ENCODE data around the gene P2RY8.

The P2RY8 gene

GRCh38 chrX:1420371-1420770, 116.6 kb downstream of the P2RY8 start:
- H3K36me3 ChIP-seq (ENCODE audit: control insufficient read depth, low read length), result peaks cover 59% of the 10 kb centered on the region
- H3K27ac ChIP-seq (ENCODE audit: low read depth, low read length), result no peak overlapping the region

GRCh38 chrX:1419545-1420355, 117.2 kb downstream of the P2RY8 start:
- no peak overlapping the region for H3K27ac ChIP-seq (ENCODE audit: low read depth, low read length)
- no peak overlapping the region for H3K4me3 ChIP-seq (ENCODE audit: low read length)
- H3K36me3 ChIP-seq (ENCODE audit: control insufficient read depth, low read length), result peaks cover 56% of the 10 kb centered on the region
- TF ChIP-seq, protein P1, sequence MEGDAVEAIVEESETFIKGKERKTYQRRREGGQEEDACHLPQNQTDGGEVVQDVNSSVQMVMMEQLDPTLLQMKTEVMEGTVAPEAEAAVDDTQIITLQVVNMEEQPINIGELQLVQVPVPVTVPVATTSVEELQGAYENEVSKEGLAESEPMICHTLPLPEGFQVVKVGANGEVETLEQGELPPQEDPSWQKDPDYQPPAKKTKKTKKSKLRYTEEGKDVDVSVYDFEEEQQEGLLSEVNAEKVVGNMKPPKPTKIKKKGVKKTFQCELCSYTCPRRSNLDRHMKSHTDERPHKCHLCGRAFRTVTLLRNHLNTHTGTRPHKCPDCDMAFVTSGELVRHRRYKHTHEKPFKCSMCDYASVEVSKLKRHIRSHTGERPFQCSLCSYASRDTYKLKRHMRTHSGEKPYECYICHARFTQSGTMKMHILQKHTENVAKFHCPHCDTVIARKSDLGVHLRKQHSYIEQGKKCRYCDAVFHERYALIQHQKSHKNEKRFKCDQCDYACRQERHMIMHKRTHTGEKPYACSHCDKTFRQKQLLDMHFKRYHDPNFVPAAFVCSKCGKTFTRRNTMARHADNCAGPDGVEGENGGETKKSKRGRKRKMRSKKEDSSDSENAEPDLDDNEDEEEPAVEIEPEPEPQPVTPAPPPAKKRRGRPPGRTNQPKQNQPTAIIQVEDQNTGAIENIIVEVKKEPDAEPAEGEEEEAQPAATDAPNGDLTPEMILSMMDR (IDR thresholded peaks at IDR 0.05; ENCODE audit: low read depth, low read length, poor library complexity, severe bottlenecking), result no peak
- no peak for TF ChIP-seq EZH2phosphoT487 (IDR thresholded peaks at IDR 0.05; ENCODE audit: borderline replicate concordance, low read length)
- H3K27me3 ChIP-seq (ENCODE audit: control insufficient read depth, low read length), result no peaks in the 10 kb centered on the region
- no peaks in the 10 kb centered on the region for H3K79me2 ChIP-seq (ENCODE audit: control insufficient read depth, low read length)
- H3K9me3 ChIP-seq (ENCODE audit: control insufficient read depth, insufficient read depth, low read length), result no peaks in the 10 kb centered on the region
- H3K4me1 ChIP-seq (ENCODE audit: control insufficient read depth, low read length), result no peaks in the 10 kb centered on the region
- no peaks in the 10 kb centered on the region for H3K9me2 ChIP-seq (replicated peaks; ENCODE audit: control insufficient read depth, low read length)
- H3K4me2 ChIP-seq (ENCODE audit: low read length), result no peak overlapping the region
- peaks cover 8% of the 10 kb centered on the region for H3F3A ChIP-seq (ENCODE audit: control insufficient read depth, insufficient read depth)
- H4K20me1 ChIP-seq (ENCODE audit: control insufficient read depth, insufficient read depth, low read depth, low read length), result no peaks in the 10 kb centered on the region

More at GRCh38 chrX:1420371-1420770, 116.6 kb downstream of the P2RY8 start:
- Histone ChIP-seq H3K4me1 (ENCODE audit: control insufficient read depth, low read length) (no peaks in the 10 kb centered on the region), H3K27me3 (ENCODE audit: control insufficient read depth, low read length) (no peaks in the 10 kb centered on the region), H3K4me2 (ENCODE audit: low read length) (no peak overlapping the region), H3K79me2 (ENCODE audit: control insufficient read depth, low read length) (no peaks in the 10 kb centered on the region), H3K4me3 (ENCODE audit: low read length) (no peak overlapping the region), H3K9me2 (replicated peaks; ENCODE audit: control insufficient read depth, low read length) (no peaks in the 10 kb centered on the region), H3F3A (ENCODE audit: control insufficient read depth, insufficient read depth) (peaks cover 8% of the 10 kb centered on the region), H3K9me3 (ENCODE audit: control insufficient read depth, insufficient read depth, low read length) (no peaks in the 10 kb centered on the region), H4K20me1 (ENCODE audit: control insufficient read depth, insufficient read depth, low read depth, low read length) (no peaks in the 10 kb centered on the region)
- TF ChIP-seq, protein P1 (IDR thresholded peaks at IDR 0.05; ENCODE audit: low read depth, low read length, poor library complexity, severe bottlenecking), result no peak
- TF ChIP-seq EZH2phosphoT487 (IDR thresholded peaks at IDR 0.05; ENCODE audit: borderline replicate concordance, low read length), result no peak

DNA sequence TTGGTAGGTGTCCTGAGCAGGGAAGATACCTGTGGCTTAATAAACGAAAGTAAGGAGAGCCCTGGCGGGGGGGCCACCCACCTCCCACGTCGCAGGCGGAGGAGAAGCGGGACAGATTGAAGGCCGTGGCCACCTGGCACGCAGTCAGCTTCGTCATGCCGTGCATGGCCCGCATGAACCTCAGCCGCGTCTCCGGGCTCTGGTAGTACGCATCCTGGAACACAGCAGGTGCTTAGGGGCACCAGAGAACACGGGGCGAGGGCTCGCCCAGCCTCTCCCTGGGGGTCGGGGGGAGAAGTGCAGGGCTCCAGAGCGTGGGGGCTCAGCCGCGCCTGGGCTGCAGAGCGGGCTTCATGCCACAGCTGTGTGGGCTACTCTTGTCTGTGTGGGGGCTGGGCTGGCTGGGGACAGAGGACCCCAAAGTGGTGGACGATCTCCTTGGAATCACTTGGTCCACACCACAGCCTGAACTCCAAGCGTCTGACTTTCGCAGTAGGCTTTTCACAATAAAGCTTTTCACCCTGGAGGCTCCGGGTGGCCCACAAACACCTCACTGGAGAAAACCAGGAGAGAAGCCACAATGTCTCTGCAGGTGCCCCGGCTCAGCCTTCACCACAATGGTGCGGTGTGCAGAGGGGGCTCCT, 118.0 kb downstream of the P2RY8 start:
- Histone ChIP-seq H3K27me3 (ENCODE audit: control insufficient read depth, low read length) (no peaks in the 10 kb centered on the region), H3K27ac (ENCODE audit: low read depth, low read length) (no peak overlapping the region), H4K20me1 (ENCODE audit: control insufficient read depth, insufficient read depth, low read depth, low read length) (no peaks in the 10 kb centered on the region), H3K79me2 (ENCODE audit: control insufficient read depth, low read length) (no peaks in the 10 kb centered on the region), H3K4me2 (ENCODE audit: low read length) (no peak overlapping the region), H3K9me3 (ENCODE audit: control insufficient read depth, insufficient read depth, low read length) (no peaks in the 10 kb centered on the region), H3K36me3 (ENCODE audit: control insufficient read depth, low read length) (peaks cover 62% of the 10 kb centered on the region), H3K4me1 (ENCODE audit: control insufficient read depth, low read length) (peaks cover 4% of the 10 kb centered on the region; the same call in 1 of the 2 replicates), H3K4me3 (ENCODE audit: low read length) (no peak overlapping the region), H3K9me2 (replicated peaks; ENCODE audit: control insufficient read depth, low read length) (no peaks in the 10 kb centered on the region), H3F3A (ENCODE audit: control insufficient read depth, insufficient read depth) (peaks cover 8% of the 10 kb centered on the region)
- TF ChIP-seq, protein P1 (IDR thresholded peaks at IDR 0.05; ENCODE audit: low read depth, low read length, poor library complexity, severe bottlenecking), result no peak

All from DOHH2 (cell line).